Embryonic facial prominence (tissue), 1 donor: Measurements from ENCODE around the gene SPIN1.

Source experiments
- DNase-seq: peaks from one replicate; pipeline ENCODE4 v3.0.0-alpha.2; 2016; ENCODE audit errors: extremely low spot score

SPIN1 gene

GRCh38 chr9:88497224-88497623 lies 109.0 kb downstream of the SPIN1 start:
- DNase-seq = no peak

- no peak for DNase-seq
Measured at GRCh38 chr9:88498880-88499279, 110.6 kb downstream of the SPIN1 start.

GRCh38 chr9:88501086-88501485 lies 112.8 kb downstream of the SPIN1 start:
- no peak for DNase-seq

GRCh38 chr9:88502552-88503034 lies 114.3 kb downstream of the SPIN1 start:
- DNase-seq = no peak

DNA sequence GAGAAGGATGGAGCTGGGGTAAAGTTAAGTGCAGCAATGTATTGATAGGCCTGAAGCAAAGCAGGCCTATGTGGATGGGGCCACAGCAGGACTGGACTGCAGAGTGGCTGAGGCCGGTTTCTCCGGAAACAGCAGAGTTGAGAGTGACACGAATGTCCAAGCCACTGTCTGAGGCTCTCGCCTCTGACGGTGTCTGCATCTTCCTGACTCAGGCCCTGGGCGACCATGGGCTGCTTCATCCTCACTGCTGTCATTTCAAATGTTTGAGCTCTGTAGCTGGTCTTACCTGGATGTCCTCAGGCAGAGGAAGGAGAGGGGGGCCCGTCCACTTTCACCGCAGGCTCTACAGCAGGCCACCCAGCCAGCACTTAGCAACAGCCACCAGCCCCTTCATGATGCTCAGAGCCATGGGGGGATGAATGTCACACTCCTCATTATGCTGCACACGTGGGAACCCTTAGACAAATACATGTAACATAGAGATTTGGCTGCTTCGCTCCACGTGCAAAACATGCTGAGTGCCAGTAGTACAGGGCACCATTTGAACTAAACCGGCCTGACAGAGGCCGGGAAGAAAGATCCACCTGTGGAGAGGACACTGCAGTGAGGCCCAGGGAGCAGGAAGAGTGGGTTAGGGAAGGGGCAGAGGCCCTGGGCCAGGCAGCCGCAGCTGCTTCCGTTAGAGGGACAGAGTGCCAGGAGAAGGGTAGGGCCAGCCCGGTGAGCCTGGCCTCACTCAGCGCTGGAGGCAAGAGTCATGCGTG lies 115.0 kb downstream of the SPIN1 start:
- DNase-seq = no peak

DNA sequence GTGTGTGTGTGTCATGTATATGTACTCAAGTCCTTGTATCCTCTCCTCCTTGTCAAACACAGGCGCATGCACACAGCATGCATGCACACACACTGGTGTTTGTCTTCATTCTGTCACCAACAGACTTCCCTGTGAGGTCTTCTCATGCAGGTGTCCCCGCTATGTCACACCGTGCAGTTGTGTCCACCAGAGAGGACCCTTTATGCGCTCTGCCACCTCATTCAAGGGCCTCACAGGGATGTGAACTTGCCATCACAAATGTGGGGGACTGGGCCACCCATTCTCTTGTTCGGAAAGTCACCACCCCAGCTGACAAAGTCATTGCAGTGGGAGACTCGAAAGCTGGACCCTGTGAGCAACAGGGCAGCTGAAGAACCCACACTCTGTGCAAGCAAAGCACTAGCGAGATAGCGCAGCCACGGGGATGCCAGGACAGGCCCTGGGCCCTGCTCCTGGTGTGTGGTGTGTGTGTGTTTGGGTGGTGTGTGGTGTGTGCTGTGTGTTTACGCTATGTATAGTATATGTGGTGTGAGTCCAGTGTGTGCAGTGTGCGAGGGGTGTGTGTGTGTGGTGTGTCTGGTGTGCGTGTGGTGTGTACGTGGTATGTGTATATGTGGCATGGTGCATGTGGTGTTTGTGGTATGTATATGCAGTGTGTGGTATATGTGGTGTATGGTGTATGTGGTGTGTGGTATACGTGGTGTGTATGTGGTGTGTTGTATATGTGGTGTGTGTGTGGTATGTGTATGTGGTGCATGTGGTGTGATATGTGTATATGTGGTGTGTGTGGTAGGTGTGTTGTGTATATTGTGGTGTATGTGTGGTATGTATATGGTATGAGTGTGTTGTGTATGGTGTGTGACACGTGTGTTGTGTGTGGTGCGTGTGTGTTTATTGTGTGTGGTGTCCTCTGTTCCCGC lies 115.9 kb downstream of the SPIN1 start:
- DNase-seq = no peak

- no peak for DNase-seq
Measured at GRCh38 chr9:88508326-88508725, 120.1 kb downstream of the SPIN1 start.

GRCh38 chr9:88511906-88512305 lies 123.7 kb downstream of the SPIN1 start:
- DNase-seq = no peak

DNA sequence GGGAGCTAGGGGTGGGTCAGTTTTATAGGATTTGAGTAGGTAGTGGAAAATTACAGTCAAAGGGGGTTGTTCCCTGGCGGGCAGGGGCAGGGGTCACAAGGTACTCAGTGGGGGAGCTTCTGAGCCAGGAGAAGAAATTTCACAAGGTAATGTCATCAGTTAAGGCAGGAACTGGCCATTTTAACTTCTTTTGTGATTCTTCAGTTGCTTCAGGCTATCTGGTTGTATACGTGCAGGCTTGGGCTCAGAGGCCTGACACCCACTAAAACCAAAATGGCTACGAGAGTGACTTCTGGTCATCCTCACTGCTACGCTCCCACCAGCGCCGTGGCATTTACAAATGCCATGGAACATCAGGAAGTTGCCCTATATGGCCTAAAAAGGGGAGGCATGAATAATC lies 126.0 kb downstream of the SPIN1 start:
- DNase-seq = no peak

DNA sequence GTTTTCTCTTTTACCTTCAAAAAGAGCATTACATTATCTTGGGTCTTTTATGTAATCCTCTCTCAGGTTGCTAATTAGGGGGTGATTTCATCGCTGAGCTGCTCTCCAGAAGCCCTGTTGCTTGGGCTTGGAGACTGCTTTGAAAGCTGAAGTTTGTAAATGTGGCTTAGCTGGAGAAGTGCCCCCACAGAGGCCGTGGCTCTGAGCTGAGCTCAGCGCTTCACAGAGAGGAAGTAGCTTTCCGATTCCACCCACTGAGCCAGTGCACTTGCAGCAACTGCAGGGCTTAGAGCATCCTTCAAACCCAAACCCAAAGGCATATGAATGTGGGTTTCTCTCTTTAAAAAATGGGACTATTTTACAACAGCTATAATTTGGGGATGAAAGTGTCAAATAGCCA lies 133.1 kb downstream of the SPIN1 start:
- DNase-seq = no peak

GRCh38 chr9:88522360-88522759 lies 134.1 kb downstream of the SPIN1 start:
- DNase-seq = no peak

GRCh38 chr9:88523056-88523455 lies 134.8 kb downstream of the SPIN1 start:
- DNase-seq = no peak

GRCh38 chr9:88524911-88525310 lies 136.7 kb downstream of the SPIN1 start:
- DNase-seq = no peak

DNA sequence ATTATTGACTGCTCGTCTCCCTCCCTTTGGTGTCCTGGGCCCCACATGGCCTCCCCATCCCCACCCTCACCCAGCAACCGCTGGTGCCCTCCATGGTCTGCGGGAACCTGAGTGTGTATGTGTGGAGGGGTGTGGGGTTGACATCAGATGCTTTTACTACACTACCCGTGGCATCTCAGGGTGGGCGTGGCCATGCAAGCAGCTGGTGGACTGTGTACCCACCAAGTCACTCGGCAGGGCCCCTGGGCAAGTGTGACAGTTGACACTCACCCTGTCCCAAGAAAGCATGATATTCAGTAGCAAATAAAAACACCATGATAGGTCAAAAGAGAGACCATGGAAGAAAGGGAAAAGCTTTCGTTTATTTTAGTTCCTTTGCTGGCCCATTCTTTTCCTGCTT lies 139.4 kb downstream of the SPIN1 start:
- no peak for DNase-seq
